Lower leg skin (tissue), 4 donors: ENCODE results near the gene HOXC12. TPM values are rescaled to one million over a fixed set of nuclear protein-coding genes. Genes with fewer than 3 reads are reported as not detected.

Experiments
- DNase-seq, 2 donors: peaks; one replicate each; pipeline ENCODE4 v3.0.0-alpha.2; 2019; ENCODE audit warnings: low spot score in 2 of 2
- H3K4me3 ChIP-seq: fragments of 200-600 bp; sonication (generic); 2 replicates; pipeline ENCODE4 v1.5.1; 2017; ENCODE audit warnings: mild to moderate bottlenecking, low read depth; ENCODE audit not compliant: poor library complexity, severe bottlenecking
- POLR2A ChIP-seq, 2 donors: fragments of 450-650 bp; IDR thresholded peaks; one replicate each; pipeline ENCODE4 v1.6.1; 2016 to 2017; ENCODE audit warnings: antibody characterized with exemption in 2 of 2, mild to moderate bottlenecking in 1 of 2, moderate library complexity in 1 of 2
- whole genome bisulfite sequencing, 2 donors: methylation state at CpG; one replicate each; pipeline ENCODE4 v1.1.5; 2018; 5-methylcytosine and 5-hydroxymethylcytosine counted together
- intact Hi-C: fragments of 100-400 bp; cut with DNase I; formaldehyde crosslinking; loops from one replicate; pipeline ENCODE4 v1.15.0; 2023; ENCODE audit warnings: low total_unique reads
- total RNA-seq, 4 donors: library from RNA; depleted of rRNA; stranded (reverse); fragments of >200 nt; gene quantifications; one replicate each; pipeline ENCODE4 v1.1.0, GENCODE V29; 2016
- TF ChIP-seq, protein P1 (sequence below), 3 donors: fragments of 450-650 bp; IDR thresholded peaks; one replicate each; pipeline ENCODE4 v1.5.1; 2016; ENCODE audit warnings: antibody characterized with exemption in 3 of 3, mild to moderate bottlenecking in 3 of 3, moderate library complexity in 2 of 3

The HOXC12 gene
- total RNA-seq, 4 donors from 2014 or later: 4.4 to 13.6 (median 6.5) TPM

DNA sequence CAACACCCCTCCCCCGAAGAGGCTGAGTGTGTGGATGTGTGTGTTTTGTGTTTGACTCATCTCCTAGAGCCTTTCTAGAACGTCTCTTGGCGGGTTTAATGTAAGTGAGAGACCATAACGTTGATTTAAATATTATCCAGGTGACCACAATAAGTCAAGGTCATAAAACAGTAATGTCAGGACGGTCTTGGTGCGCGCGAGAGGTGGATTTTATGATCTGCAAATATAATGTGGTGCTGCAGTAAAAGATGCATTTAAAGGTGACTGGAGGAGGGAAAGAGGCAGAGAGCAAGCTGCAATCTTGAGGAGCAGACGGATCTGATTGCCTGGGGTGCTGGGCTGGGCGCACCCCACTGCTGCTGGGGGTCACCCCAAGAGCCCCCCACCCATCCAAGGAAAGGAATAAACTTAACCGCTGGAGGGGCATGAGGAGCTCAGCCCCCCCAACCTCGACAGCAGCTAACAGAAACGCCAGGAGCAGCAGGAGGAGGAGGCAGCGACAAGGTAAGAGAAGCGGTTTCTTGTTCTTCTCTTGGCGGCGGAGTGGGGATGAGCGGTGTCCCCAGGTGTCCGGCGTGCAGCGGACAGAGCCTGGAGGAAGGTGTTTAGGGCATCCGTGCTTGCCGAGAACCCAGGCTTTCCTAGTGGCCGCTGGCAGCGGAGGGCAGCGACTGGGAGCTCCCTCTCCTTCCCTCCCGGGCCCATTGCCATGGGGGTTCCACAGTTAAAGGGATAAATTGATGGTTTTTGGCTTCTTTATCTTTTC lies 35.8 kb downstream of the HOXC12 start:
- no peak for TF ChIP-seq POLR2A (IDR thresholded peaks at IDR 0.05)
- TF ChIP-seq, protein P1, sequence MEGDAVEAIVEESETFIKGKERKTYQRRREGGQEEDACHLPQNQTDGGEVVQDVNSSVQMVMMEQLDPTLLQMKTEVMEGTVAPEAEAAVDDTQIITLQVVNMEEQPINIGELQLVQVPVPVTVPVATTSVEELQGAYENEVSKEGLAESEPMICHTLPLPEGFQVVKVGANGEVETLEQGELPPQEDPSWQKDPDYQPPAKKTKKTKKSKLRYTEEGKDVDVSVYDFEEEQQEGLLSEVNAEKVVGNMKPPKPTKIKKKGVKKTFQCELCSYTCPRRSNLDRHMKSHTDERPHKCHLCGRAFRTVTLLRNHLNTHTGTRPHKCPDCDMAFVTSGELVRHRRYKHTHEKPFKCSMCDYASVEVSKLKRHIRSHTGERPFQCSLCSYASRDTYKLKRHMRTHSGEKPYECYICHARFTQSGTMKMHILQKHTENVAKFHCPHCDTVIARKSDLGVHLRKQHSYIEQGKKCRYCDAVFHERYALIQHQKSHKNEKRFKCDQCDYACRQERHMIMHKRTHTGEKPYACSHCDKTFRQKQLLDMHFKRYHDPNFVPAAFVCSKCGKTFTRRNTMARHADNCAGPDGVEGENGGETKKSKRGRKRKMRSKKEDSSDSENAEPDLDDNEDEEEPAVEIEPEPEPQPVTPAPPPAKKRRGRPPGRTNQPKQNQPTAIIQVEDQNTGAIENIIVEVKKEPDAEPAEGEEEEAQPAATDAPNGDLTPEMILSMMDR (IDR thresholded peaks at IDR 0.05): no peak
- DNase-seq: no peak
- no peak overlapping the region for H3K4me3 ChIP-seq
- 31 to 42% methylated on average over 26 to 27 of the region's 27 CpGs for WGBS, 2 donors
- intact Hi-C loops: no loop called here

DNA sequence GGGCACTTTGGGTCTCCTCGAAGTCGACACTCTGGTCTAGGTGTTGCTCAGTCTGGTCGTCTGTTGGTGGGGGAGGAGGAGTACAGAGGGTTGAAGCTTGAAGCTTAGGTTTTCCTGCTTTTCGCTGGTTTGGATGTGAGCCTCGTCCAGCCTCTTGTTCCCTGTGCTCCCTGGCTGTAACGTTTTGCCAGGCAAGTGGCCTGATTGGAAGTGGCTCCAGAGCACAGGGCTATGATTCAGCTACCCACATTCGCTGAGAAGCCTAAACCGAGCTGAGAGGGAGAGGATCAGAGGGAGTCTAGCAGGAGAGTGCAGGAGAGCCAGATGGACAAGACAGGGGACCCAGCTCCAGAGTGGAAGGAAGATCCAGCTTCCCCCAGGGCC lies 36.4 kb downstream of the HOXC12 start:
- H3K4me3 ChIP-seq: no peak overlapping the region
- DNase-seq: peak; percentile 79 to 92
- TF ChIP-seq POLR2A (IDR thresholded peaks at IDR 0.05): no peak
- TF ChIP-seq, protein P1 (IDR thresholded peaks at IDR 0.05): no peak
- 12 to 25% methylated on average over 8 of the region's 8 CpGs for WGBS, 2 donors
- intact Hi-C loops: no loop called here

DNA sequence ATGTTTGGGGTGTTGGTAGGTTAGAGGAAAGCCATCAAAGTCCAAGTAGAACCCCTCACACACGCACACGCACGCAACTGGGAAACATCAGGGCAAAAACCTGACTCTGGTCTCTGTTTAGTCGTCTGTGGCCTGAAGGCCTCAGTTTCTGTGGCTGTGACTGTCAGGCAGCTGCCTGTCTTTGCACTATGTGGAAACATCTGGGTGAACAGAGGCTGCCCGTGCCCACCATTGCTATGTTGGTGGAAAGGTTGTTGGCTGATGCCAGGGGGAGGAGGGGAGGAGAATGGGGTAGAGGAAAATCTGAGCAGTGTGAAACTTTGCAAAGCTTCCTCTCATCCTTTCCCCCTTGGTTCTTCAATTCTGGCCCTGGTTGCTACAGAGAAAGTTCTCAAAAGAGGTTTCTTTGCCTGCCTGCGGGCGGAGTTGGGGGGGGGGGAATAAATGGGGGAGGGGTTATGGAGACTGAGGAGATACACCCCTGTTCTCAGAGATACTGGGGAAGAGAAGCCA lies 37.7 kb downstream of the HOXC12 start:
- DNase-seq: no peak
- 44 to 47% methylated on average over 7 of the region's 7 CpGs for WGBS, 2 donors
- TF ChIP-seq, protein P1 (IDR thresholded peaks at IDR 0.05): no peak
- TF ChIP-seq POLR2A (IDR thresholded peaks at IDR 0.05): no peak
- intact Hi-C loops: no loop called here
- H3K4me3 ChIP-seq: no peak overlapping the region

DNA sequence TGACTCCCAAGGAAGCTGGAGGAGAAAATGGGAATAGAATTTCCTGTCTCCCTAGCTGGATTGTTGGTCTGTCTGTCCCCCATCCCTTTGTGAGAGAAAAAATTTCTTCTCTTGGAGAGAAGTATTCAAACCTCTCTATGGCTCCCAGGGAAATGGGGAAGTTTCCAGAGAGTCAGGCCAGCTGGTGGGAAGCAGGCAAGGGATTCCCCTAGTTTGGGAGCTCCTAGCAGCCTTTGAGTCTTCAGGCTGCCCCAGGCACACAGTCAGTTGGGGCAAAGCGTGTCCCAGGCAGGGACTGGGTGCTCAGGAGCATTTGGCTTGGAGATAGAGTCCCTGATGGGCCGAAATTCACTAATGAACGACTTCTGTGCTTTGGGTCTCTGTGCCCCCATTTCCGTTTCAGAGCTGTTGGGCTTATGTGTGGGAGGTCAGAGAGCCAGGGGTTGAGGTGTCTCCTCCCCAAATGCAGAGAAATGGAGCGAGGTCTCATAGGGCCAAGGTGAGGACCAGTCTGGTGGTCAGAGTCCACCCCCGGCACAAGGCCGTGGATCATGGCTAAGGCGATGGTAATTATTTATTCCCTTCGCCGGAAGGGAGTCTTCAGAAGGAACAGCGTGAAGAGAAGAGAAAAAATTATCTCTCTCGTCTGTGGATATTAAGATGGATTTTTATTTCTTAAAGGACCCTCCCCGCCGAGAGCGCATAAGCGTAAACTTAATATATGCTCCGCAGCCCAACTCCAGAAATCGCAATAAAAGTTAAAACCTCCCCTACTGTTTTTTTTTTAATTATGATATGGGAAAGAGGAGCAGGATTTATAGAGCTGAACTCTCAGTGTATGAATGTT lies 38.7 kb downstream of the HOXC12 start:
- 26 to 35% methylated on average over 18 of the region's 18 CpGs for WGBS, 2 donors
- no peak for TF ChIP-seq POLR2A (IDR thresholded peaks at IDR 0.05)
- TF ChIP-seq, protein P1 (IDR thresholded peaks at IDR 0.05): no peak
- no peak for DNase-seq
- H3K4me3 ChIP-seq: no peak overlapping the region
- intact Hi-C loops: no loop called here

DNA sequence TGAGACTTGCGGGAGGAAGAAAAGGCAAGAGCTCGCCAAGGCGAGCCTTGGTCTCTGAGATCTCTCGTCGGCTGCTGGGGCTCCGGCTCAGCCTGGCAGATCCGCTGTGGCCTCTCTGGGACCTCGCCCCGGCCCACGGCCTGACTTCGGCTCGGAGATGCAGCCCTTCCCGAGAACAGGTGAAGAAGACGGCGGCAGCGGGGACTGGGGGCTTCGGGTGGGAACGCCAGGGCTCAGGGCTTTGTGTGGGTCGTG lies 39.2 kb downstream of the HOXC12 start:
- intact Hi-C loops: no loop called here
- no peak for TF ChIP-seq POLR2A (IDR thresholded peaks at IDR 0.05)
- TF ChIP-seq, protein P1 (IDR thresholded peaks at IDR 0.05): no peak
- 5 to 11% methylated on average over 12 to 19 of the region's 19 CpGs for WGBS, 2 donors
- H3K4me3 ChIP-seq: no peak overlapping the region
- no peak for DNase-seq
